DOHH2 (cell line): ENCODE data around the gene TLK1.

Experiments
- H3F3A ChIP-seq: fragments of 200-600 bp; sonication (generic), shearing (Covaris generic); 2 replicates; pipeline ENCODE4 v1.6.0; 2016; ENCODE audit warnings: antibody characterized with exemption, mild to moderate bottlenecking; ENCODE audit not compliant: control insufficient read depth, insufficient read depth
- H3K27ac ChIP-seq: fragments of 200-600 bp; sonication (generic); 2 replicates; pipeline ENCODE4 v1.5.1; 2014; ENCODE audit warnings: low read depth, mild to moderate bottlenecking, low read length, moderate library complexity
- H3K27me3 ChIP-seq: fragments of 200-600 bp; sonication (generic); 2 replicates; pipeline ENCODE4 v1.6.1; 2014; ENCODE audit warnings: mild to moderate bottlenecking, low read length, mixed read lengths; ENCODE audit not compliant: control insufficient read depth
- H3K36me3 ChIP-seq: fragments of 200-600 bp; sonication (generic); 2 replicates; pipeline ENCODE4 v1.6.1; 2014; ENCODE audit warnings: mild to moderate bottlenecking, low read length, moderate library complexity, mixed read lengths; ENCODE audit not compliant: control insufficient read depth
- H3K4me1 ChIP-seq: fragments of 200-600 bp; sonication (generic); 2 replicates; pipeline ENCODE4 v1.6.1; 2014; ENCODE audit warnings: mild to moderate bottlenecking, low read length, mixed read lengths; ENCODE audit not compliant: control insufficient read depth
- H3K4me2 ChIP-seq: fragments of 200-600 bp; sonication (generic); 2 replicates; pipeline ENCODE4 v1.6.0; 2014; ENCODE audit warnings: mild to moderate bottlenecking, low read length, moderate library complexity
- H3K4me3 ChIP-seq: fragments of 200-600 bp; sonication (generic); 2 replicates; pipeline ENCODE4 v1.5.1; 2014; ENCODE audit warnings: mild to moderate bottlenecking, low read length, mixed read lengths
- H3K79me2 ChIP-seq: fragments of 200-600 bp; sonication (generic); 2 replicates; pipeline ENCODE4 v1.6.1; 2014; ENCODE audit warnings: mild to moderate bottlenecking, low read length, mixed read lengths; ENCODE audit not compliant: control insufficient read depth
- H3K9me2 ChIP-seq: fragments of 200-600 bp; sonication (generic); replicated peaks from 2 replicates; pipeline ENCODE4 v1.6.1; 2014; ENCODE audit warnings: mild to moderate bottlenecking, low read length, mixed read lengths; ENCODE audit not compliant: control insufficient read depth
- H3K9me3 ChIP-seq: fragments of 200-600 bp; sonication (generic); 2 replicates; pipeline ENCODE4 v1.6.1; 2014; ENCODE audit warnings: antibody characterized with exemption, low read length, mixed read lengths; ENCODE audit not compliant: control insufficient read depth, insufficient read depth
- H4K20me1 ChIP-seq: fragments of 200-600 bp; sonication (generic); 2 replicates; pipeline ENCODE4 v1.6.0; 2014; ENCODE audit warnings: low read depth, mild to moderate bottlenecking, antibody characterized with exemption, low read length, moderate library complexity; ENCODE audit not compliant: control insufficient read depth, insufficient read depth
- EZH2phosphoT487 ChIP-seq: fragments of 200-600 bp; sonication (generic); IDR thresholded peaks from 2 replicates; pipeline ENCODE4 v1.6.1; 2017; ENCODE audit warnings: borderline replicate concordance, mild to moderate bottlenecking, antibody characterized with exemption, low read length, moderate library complexity, mixed read lengths
- TF ChIP-seq, protein P1 (sequence below): fragments of 200-600 bp; sonication (generic); IDR thresholded peaks from one replicate; pipeline ENCODE4 v1.5.1; 2014; ENCODE audit warnings: antibody characterized with exemption, mild to moderate bottlenecking, low read depth, low read length; ENCODE audit not compliant: poor library complexity, severe bottlenecking

The TLK1 gene

DNA sequence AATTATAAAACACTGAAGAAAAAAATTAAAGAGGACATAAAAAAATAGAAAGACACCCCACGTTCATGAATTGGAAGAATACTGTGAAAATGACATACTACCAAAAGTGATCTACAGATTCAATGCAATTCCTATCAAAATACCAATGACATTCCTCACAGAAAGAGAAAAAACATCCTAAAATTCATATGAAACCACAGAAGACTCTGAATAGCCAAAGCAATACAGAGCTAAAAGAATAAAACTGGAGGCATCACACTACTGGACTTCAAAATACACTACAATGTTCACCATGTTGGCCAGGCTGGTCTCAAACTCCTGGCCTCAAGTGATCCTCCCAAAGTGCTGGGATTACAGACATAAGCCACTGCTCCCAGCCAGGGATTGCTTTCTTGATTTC lies 56.3 kb downstream of the TLK1 start:
- Histone ChIP-seq H3K27ac (no peak overlapping the region), H3K79me2 (peaks cover 94% of the 10 kb centered on the region), H4K20me1 (no peaks in the 10 kb centered on the region), H3F3A (peaks cover 6% of the 10 kb centered on the region; the same call in 1 of the 2 replicates), H3K36me3 (peaks cover 30% of the 10 kb centered on the region), H3K9me3 (peaks cover 7% of the 10 kb centered on the region), H3K4me1 (no peaks in the 10 kb centered on the region), H3K9me2 (no peaks in the 10 kb centered on the region), H3K27me3 (no peaks in the 10 kb centered on the region), H3K4me3 (no peak overlapping the region), H3K4me2 (no peak overlapping the region)
- TF ChIP-seq EZH2phosphoT487, result no peak
- TF ChIP-seq, protein P1, sequence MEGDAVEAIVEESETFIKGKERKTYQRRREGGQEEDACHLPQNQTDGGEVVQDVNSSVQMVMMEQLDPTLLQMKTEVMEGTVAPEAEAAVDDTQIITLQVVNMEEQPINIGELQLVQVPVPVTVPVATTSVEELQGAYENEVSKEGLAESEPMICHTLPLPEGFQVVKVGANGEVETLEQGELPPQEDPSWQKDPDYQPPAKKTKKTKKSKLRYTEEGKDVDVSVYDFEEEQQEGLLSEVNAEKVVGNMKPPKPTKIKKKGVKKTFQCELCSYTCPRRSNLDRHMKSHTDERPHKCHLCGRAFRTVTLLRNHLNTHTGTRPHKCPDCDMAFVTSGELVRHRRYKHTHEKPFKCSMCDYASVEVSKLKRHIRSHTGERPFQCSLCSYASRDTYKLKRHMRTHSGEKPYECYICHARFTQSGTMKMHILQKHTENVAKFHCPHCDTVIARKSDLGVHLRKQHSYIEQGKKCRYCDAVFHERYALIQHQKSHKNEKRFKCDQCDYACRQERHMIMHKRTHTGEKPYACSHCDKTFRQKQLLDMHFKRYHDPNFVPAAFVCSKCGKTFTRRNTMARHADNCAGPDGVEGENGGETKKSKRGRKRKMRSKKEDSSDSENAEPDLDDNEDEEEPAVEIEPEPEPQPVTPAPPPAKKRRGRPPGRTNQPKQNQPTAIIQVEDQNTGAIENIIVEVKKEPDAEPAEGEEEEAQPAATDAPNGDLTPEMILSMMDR, result no peak

GRCh38 chr2:171102802-171103201 lies 57.9 kb downstream of the TLK1 start:
- H3K4me2 ChIP-seq, result no peak overlapping the region
- H4K20me1 ChIP-seq, result no peaks in the 10 kb centered on the region
- TF ChIP-seq, protein P1, result no peak
- no peak for TF ChIP-seq EZH2phosphoT487
- peaks cover 43% of the 10 kb centered on the region for H3K36me3 ChIP-seq
- H3K27me3 ChIP-seq, result no peaks in the 10 kb centered on the region
- no peak overlapping the region for H3K27ac ChIP-seq
- no peaks in the 10 kb centered on the region for H3K4me1 ChIP-seq
- peaks cover 23% of the 10 kb centered on the region for H3K9me3 ChIP-seq
- peaks cover 6% of the 10 kb centered on the region; the same call in 1 of the 2 replicates for H3F3A ChIP-seq
- H3K4me3 ChIP-seq, result no peak overlapping the region
- H3K79me2 ChIP-seq, result peaks cover 94% of the 10 kb centered on the region
- no peaks in the 10 kb centered on the region for H3K9me2 ChIP-seq

DNA sequence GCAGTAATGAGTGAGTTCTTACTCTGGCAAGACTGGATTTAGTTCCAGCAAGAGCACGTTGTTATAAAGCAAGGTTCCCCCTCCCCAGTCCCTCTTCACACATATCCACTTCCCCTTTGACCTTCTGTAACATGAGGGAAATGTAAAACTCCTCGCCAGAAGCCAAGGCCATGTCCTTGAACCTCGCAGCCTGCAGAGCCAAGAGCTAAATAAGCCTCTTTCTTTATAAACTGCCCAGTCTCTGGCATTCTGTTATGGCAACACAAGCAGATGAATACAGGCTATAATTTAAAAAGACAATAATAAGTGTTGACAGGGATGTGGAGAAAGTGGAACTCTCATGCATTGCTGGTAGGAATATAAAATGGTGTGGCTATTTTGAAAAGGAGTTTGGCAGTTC lies 60.3 kb downstream of the TLK1 start:
- H3F3A ChIP-seq, result peaks cover 6% of the 10 kb centered on the region; the same call in 1 of the 2 replicates
- no peaks in the 10 kb centered on the region for H4K20me1 ChIP-seq
- TF ChIP-seq EZH2phosphoT487, result no peak
- no peaks in the 10 kb centered on the region for H3K4me1 ChIP-seq
- peaks cover 36% of the 10 kb centered on the region for H3K36me3 ChIP-seq
- H3K9me2 ChIP-seq, result no peaks in the 10 kb centered on the region
- H3K27ac ChIP-seq, result no peak overlapping the region
- H3K9me3 ChIP-seq, result peaks cover 25% of the 10 kb centered on the region
- H3K79me2 ChIP-seq, result peaks cover 94% of the 10 kb centered on the region
- H3K4me3 ChIP-seq, result no peak overlapping the region
- H3K4me2 ChIP-seq, result no peak overlapping the region
- H3K27me3 ChIP-seq, result no peaks in the 10 kb centered on the region

- Histone ChIP-seq H3K27me3 (no peaks in the 10 kb centered on the region), H3K27ac (no peak overlapping the region), H3K4me1 (no peaks in the 10 kb centered on the region), H3K9me2 (no peaks in the 10 kb centered on the region), H3K4me2 (no peak overlapping the region), H3F3A (peaks cover 6% of the 10 kb centered on the region; the same call in 1 of the 2 replicates), H3K9me3 (peaks cover 25% of the 10 kb centered on the region), H3K79me2 (peaks cover 95% of the 10 kb centered on the region), H3K4me3 (no peak overlapping the region), H4K20me1 (no peaks in the 10 kb centered on the region), H3K36me3 (peaks cover 35% of the 10 kb centered on the region)
- no peak for TF ChIP-seq EZH2phosphoT487
- TF ChIP-seq, protein P1, result no peak
These were observed 62.1 kb downstream of the TLK1 start for GRCh38 chr2:171098607-171099006.
